ENCODE results near the gene CAMKK1. TPM values are rescaled to one million over a fixed set of nuclear protein-coding genes. Genes with fewer than 3 reads are reported as not detected.
"Not testable (repeated sequence)": the region's sequence is repeated elsewhere in the genome, so short reads cannot be mapped to it uniquely, and the experiment has no call there.

CAMKK1 gene
- total RNA-seq, 1 donor from 2014 or later: 6.6 TPM

DNA sequence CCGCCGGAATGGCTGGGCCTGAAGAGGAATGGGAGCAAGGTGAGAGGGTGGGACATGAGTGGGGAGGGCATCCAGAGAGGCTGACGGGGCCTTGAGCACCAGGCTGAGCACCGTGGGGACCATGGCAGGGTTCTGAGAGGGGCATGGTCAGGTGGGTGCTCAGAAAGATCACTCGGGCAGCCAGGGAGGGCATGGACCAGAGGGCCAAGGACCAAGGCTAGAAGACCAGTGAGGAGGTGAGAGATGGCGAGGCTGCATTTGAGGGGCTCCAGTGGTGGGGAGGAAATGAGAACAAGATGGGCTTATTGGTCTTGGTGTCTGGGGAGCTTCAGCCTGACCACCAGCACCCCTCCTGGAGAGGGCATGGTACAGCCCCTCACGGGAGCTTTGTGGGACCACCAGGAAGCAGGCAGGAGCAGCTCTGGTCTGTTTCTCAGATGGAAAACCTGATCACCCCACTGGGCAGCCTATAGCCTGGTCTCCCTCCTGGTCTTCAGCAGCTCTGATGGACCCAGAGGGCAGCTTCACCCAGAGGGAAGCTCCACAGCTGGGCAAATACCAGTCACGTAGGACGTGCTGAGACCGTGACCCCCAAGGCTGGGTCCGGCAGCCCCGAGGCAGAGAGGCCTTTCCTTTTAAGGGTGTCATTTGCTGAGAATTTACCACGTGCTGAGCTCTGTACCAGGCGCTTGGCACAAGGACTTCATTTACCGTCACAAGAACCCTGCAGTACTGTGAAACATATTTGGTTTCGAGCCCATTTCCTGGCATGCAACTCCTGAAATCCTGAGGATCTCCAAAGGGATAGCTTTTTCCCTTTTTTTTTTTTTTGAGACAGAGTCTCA, 35.4 kb downstream of the CAMKK1 start:
- no peaks in the 10 kb centered on the region for H3K27me3 Mint-ChIP-seq (ENCODE audit: low read depth)
- no peak overlapping the region for H3K27ac Mint-ChIP-seq
- no peaks in the 10 kb centered on the region for H3K4me1 Mint-ChIP-seq (ENCODE audit: low read depth)
- intact Hi-C loops (cut with micrococcal nuclease): no loop called here
- DNase-seq (ENCODE audit: low spot score): no peak
- H3K4me3 Mint-ChIP-seq (ENCODE audit: low read depth): no peak overlapping the region
- no peaks in the 10 kb centered on the region for H3K9me3 Mint-ChIP-seq
- H3K36me3 Mint-ChIP-seq (ENCODE audit: low read depth): no peaks in the 10 kb centered on the region

GRCh38 chr17:3854204-3854603, 38.6 kb downstream of the CAMKK1 start:
- intact Hi-C loops (cut with micrococcal nuclease); H3K36me3 Mint-ChIP-seq (ENCODE audit: low read depth); H3K4me3 Mint-ChIP-seq (ENCODE audit: low read depth); H3K27ac Mint-ChIP-seq; DNase-seq (ENCODE audit: low spot score); H3K4me1 Mint-ChIP-seq (ENCODE audit: low read depth); H3K9me3 Mint-ChIP-seq: not testable (repeated sequence)
- peaks cover 13% of the 10 kb centered on the region for H3K27me3 Mint-ChIP-seq (ENCODE audit: low read depth)

GRCh38 chr17:3852561-3852960, 40.3 kb downstream of the CAMKK1 start:
- no peaks in the 10 kb centered on the region for H3K36me3 Mint-ChIP-seq (ENCODE audit: low read depth)
- no peak for DNase-seq (ENCODE audit: low spot score)
- intact Hi-C loops (cut with micrococcal nuclease): no loop called here
- H3K9me3 Mint-ChIP-seq: no peaks in the 10 kb centered on the region
- H3K27ac Mint-ChIP-seq: no peak overlapping the region
- no peak overlapping the region for H3K4me3 Mint-ChIP-seq (ENCODE audit: low read depth)
- peaks cover 17% of the 10 kb centered on the region for H3K27me3 Mint-ChIP-seq (ENCODE audit: low read depth)
- H3K4me1 Mint-ChIP-seq (ENCODE audit: low read depth): no peaks in the 10 kb centered on the region

DNA sequence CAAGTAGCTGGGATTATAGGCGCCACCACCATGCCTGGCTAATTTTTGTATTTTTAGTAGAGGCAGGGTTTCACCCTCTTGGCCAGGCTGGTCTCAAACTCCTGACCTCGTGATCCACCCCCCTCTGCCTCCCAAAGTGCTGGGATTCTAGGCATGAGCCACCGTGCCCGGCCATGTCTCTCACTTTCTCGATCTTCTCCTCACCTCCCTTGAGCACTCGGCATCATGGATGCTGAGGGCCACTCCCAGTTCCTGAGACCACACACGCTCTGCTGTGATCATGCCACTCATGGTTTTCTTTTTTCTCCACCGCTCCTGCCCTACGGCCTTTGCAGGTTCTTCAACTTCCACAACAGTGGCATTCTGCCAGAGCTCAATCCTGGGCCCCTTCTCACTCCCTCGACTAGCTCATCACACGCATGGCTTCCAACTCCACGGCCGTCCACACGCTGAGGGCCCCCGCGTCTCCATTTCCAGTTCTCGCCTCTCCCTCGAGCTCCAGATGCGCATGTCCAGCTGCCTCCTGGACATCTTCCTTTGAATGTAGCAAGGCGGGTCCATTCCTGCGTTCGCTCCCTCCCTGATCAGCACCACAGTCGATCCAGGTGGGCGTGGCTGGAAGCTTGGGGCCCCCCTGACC, 41.3 kb downstream of the CAMKK1 start:
- H3K9me3 Mint-ChIP-seq: no peaks in the 10 kb centered on the region
- no peak overlapping the region for H3K4me3 Mint-ChIP-seq (ENCODE audit: low read depth)
- H3K27ac Mint-ChIP-seq: no peak overlapping the region
- intact Hi-C loops (cut with micrococcal nuclease): no loop called here
- DNase-seq (ENCODE audit: low spot score): no peak
- peaks cover 17% of the 10 kb centered on the region for H3K27me3 Mint-ChIP-seq (ENCODE audit: low read depth)
- no peaks in the 10 kb centered on the region for H3K36me3 Mint-ChIP-seq (ENCODE audit: low read depth)
- peaks cover 2% of the 10 kb centered on the region for H3K4me1 Mint-ChIP-seq (ENCODE audit: low read depth)

GRCh38 chr17:3848229-3848835, 44.5 kb downstream of the CAMKK1 start:
- Mint-ChIP-seq H3K4me1 (ENCODE audit: low read depth) (peaks cover 19% of the 10 kb centered on the region), H3K27ac (no peak overlapping the region), H3K36me3 (ENCODE audit: low read depth) (peaks cover 13% of the 10 kb centered on the region), H3K27me3 (ENCODE audit: low read depth) (peaks cover 17% of the 10 kb centered on the region), H3K4me3 (ENCODE audit: low read depth) (no peak overlapping the region), H3K9me3 (no peaks in the 10 kb centered on the region)
- intact Hi-C loops (cut with micrococcal nuclease): loop anchor here (10.0 kb wide), 1 partner anchor 226 kb away; no protein-coding TSS in a partner anchor
- DNase-seq (ENCODE audit: low spot score): no peak

GRCh38 chr17:3847165-3847670, 45.6 kb downstream of the CAMKK1 start:
- Mint-ChIP-seq H3K36me3 (ENCODE audit: low read depth) (peaks cover 21% of the 10 kb centered on the region), H3K27ac (no peak overlapping the region), H3K9me3 (no peaks in the 10 kb centered on the region), H3K27me3 (ENCODE audit: low read depth) (peaks cover 17% of the 10 kb centered on the region), H3K4me1 (ENCODE audit: low read depth) (peaks cover 20% of the 10 kb centered on the region), H3K4me3 (ENCODE audit: low read depth) (no peak overlapping the region)
- no peak for DNase-seq (ENCODE audit: low spot score)
- intact Hi-C loops (cut with micrococcal nuclease): loop anchor here (2.0 to 10.0 kb wide), 2 partner anchors 46 to 228 kb away; partner anchors contain the start of gene CAMKK1

GRCh38 chr17:3846437-3847164, 46.3 kb downstream of the CAMKK1 start:
- peaks cover 22% of the 10 kb centered on the region for H3K36me3 Mint-ChIP-seq (ENCODE audit: low read depth)
- peak overlapping the region; percentile 8 for H3K4me3 Mint-ChIP-seq (ENCODE audit: low read depth)
- no peak overlapping the region for H3K27ac Mint-ChIP-seq
- intact Hi-C loops (cut with micrococcal nuclease): loop anchor here (2.0 to 10.0 kb wide), 2 partner anchors 46 to 228 kb away; partner anchors contain the start of gene CAMKK1
- H3K27me3 Mint-ChIP-seq (ENCODE audit: low read depth): peaks cover 11% of the 10 kb centered on the region
- no peak for DNase-seq (ENCODE audit: low spot score)
- H3K4me1 Mint-ChIP-seq (ENCODE audit: low read depth): peaks cover 20% of the 10 kb centered on the region
- no peaks in the 10 kb centered on the region for H3K9me3 Mint-ChIP-seq

DNA sequence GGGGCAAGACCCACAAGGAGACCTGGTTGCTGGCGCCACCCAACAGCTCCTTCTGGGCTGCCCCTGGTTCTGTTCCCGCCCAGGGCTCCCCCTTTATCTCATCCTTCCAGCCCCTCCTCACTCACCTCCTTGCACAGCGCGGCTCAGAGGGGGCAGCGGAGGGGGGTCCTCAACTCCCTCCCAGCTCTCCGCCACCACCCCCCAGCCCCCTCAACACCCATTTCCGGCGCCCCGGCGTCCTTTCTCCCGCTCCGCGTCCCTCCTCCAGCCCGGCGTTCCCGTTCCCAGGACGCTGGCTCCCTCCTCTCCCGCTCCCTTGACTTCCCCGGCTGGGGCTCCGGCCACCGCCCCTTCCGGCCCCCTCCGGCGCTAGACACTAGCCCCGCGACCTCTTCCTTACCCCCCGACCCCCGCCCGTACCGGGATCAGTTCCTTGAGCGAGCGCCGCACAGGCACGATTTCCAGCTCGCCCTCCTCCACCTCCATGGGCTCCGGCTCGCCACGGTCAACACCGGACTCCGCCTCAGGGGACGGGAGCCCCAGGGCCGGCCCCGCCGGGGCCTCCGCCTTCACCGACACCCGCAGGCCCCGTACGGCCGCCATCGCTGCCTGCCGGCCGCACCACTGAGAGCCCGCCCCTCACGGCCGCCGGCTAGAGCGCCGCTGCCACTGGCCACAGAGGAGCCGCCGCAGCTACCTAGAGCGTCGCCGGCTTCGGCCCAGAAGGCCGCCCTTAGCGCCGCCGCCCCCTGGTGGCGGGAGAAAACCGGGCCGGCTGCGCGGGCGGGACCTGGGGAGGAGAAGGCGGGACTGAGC, 47.0 kb downstream of the CAMKK1 start, which contains the start of gene NCBP3:
TSS of gene NCBP3 (minus strand) at position 626 of the 816 bp plus-strand sequence. CDS start at position 603, 23 bp downstream.
- H3K4me1 Mint-ChIP-seq (ENCODE audit: low read depth): peaks cover 20% of the 10 kb centered on the region
- no peaks in the 10 kb centered on the region for H3K9me3 Mint-ChIP-seq
- intact Hi-C loops (cut with micrococcal nuclease): loop anchor here (2.0 to 10.0 kb wide), 2 partner anchors 47 to 229 kb away; partner anchors contain the start of gene CAMKK1
- peak; percentile 89 for DNase-seq (ENCODE audit: low spot score)
- H3K36me3 Mint-ChIP-seq (ENCODE audit: low read depth): peaks cover 28% of the 10 kb centered on the region
- H3K4me3 Mint-ChIP-seq (ENCODE audit: low read depth): peak within 1 kb of the TSS; percentile 96
- peak within 1 kb of the TSS; percentile 95 for H3K27ac Mint-ChIP-seq
- H3K27me3 Mint-ChIP-seq (ENCODE audit: low read depth): peaks cover 9% of the 10 kb centered on the region

- no peak for DNase-seq (ENCODE audit: low spot score)
- H3K4me1 Mint-ChIP-seq (ENCODE audit: low read depth): peaks cover 22% of the 10 kb centered on the region
- intact Hi-C loops (cut with micrococcal nuclease): loop anchor here (10.0 kb wide), 1 partner anchor 230 kb away; no protein-coding TSS in a partner anchor
- H3K27ac Mint-ChIP-seq: peak overlapping the region; percentile 95
- H3K4me3 Mint-ChIP-seq (ENCODE audit: low read depth): peak overlapping the region; percentile 96
- no peaks in the 10 kb centered on the region for H3K9me3 Mint-ChIP-seq
- peaks cover 5% of the 10 kb centered on the region for H3K27me3 Mint-ChIP-seq (ENCODE audit: low read depth)
- peaks cover 33% of the 10 kb centered on the region for H3K36me3 Mint-ChIP-seq (ENCODE audit: low read depth)
These were observed 47.6 kb downstream of the CAMKK1 start for GRCh38 chr17:3845291-3845620.

- Mint-ChIP-seq H3K27ac (peak overlapping the region; percentile 95), H3K4me1 (ENCODE audit: low read depth) (peaks cover 25% of the 10 kb centered on the region), H3K36me3 (ENCODE audit: low read depth) (peaks cover 40% of the 10 kb centered on the region), H3K4me3 (ENCODE audit: low read depth) (peak overlapping the region; percentile 96)
- not testable (repeated sequence) for DNase-seq (ENCODE audit: low spot score); H3K9me3 Mint-ChIP-seq; H3K27me3 Mint-ChIP-seq (ENCODE audit: low read depth)
- intact Hi-C loops (cut with micrococcal nuclease): loop anchor here (10.0 kb wide), 1 partner anchor 230 kb away; no protein-coding TSS in a partner anchor
These were observed 48.3 kb downstream of the CAMKK1 start for GRCh38 chr17:3844556-3844955.

- Mint-ChIP-seq H3K9me3 (no peaks in the 10 kb centered on the region), H3K27me3 (ENCODE audit: low read depth) (peaks cover 4% of the 10 kb centered on the region), H3K4me3 (ENCODE audit: low read depth) (peak overlapping the region; percentile 96), H3K27ac (no peak overlapping the region), H3K36me3 (ENCODE audit: low read depth) (peaks cover 44% of the 10 kb centered on the region), H3K4me1 (ENCODE audit: low read depth) (peaks cover 26% of the 10 kb centered on the region)
- intact Hi-C loops (cut with micrococcal nuclease): loop anchor here (10.0 kb wide), 1 partner anchor 231 kb away; no protein-coding TSS in a partner anchor
- DNase-seq (ENCODE audit: low spot score): peak; percentile 41
These were observed 48.8 kb downstream of the CAMKK1 start for GRCh38 chr17:3843935-3844516.
